K562 (cell line): Measurements from ENCODE around the gene MICALL2. TPM values are rescaled to one million over a fixed set of nuclear protein-coding genes. Genes with fewer than 3 reads are reported as not detected.

Experiments
- ETV6 ChIP-seq, 3 experiments: fragments of 150-350 bp in 1 of 3; sonication (generic) in 1 of 3; formaldehyde crosslinking in 1 of 3; IDR thresholded peaks; 2 replicates each; pipeline versions ENCODE4 v1.6.1 to v1.8.0; 2014 to 2022; ENCODE audit warnings: borderline replicate concordance in 2 of 3, low read depth in 2 of 3, antibody characterized with exemption in 1 of 3, low read length in 1 of 3, mild to moderate bottlenecking in 1 of 3, missing genetic modification reagents in 1 of 3
- HLTF ChIP-seq: fragments of 450-650 bp; IDR thresholded peaks from 2 replicates; pipeline ENCODE4 v1.6.1; 2016
- POLR2H ChIP-seq: IDR thresholded peaks from 2 replicates; pipeline ENCODE4 v1.6.1; 2016; ENCODE audit warnings: missing genetic modification characterization, low read depth, mild to moderate bottlenecking, control low read depth, missing compliant biosample characterization, moderate library complexity
- PURB ChIP-seq: sonication (generic); formaldehyde crosslinking; IDR thresholded peaks from 2 replicates; pipeline ENCODE4 v1.9.0; 2021; ENCODE audit warnings: low read depth, mild to moderate bottlenecking, missing genetic modification reagents
- SIN3B ChIP-seq: fragments of 450-650 bp; IDR thresholded peaks from 2 replicates; pipeline ENCODE4 v1.6.1; 2017; ENCODE audit warnings: low read depth, mild to moderate bottlenecking, moderate library complexity
- ZNF121 ChIP-seq: sonication (generic); formaldehyde crosslinking; conservative IDR thresholded peaks from 2 replicates; pipeline ENCODE4 v1.8.0; 2022; ENCODE audit warnings: missing genetic modification reagents
- ZNF124 ChIP-seq: sonication (generic); formaldehyde crosslinking; IDR thresholded peaks from 2 replicates; pipeline ENCODE4 v1.8.1; 2022; ENCODE audit warnings: missing genetic modification reagents
- polyA plus RNA-seq, 8 experiments: library from polyadenylated mRNA; depleted of rRNA in 4 of 8; stranded (reverse) in 5 of 8; unstranded in 3 of 8; fragments of >200 nt; fragmentation: Nextera tagmentation in 2 of 8; fragmentation: Illumina TruSeq in 1 of 8; extraction: Ambion mirVana in 2 of 8; extraction: Trizol in 1 of 8; gene quantifications; 2 replicates each; pipeline versions ENCODE4 v1.2.1 to v1.2.3, GENCODE V29; 2011 to 2014; ENCODE audit warnings: inconsistent platforms in 1 of 8, missing spikeins in 1 of 8
- total RNA-seq, 7 experiments: library from RNA; depleted of rRNA in 6 of 7; stranded (reverse); fragments of >200 nt in 6 of 7; fragmentation: Illumina TruSeq in 2 of 7; extraction: Trizol in 2 of 7; gene quantifications; 2 replicates each; pipeline versions ENCODE4 v1.2.1 to v1.2.3, GENCODE V29; 2011 to 2021; ENCODE audit warnings: low replicate concordance in 1 of 7
- TF ChIP-seq, protein P1 (sequence below), 2 experiments: IDR thresholded peaks; 2 replicates each; pipeline ENCODE4 v1.6.1; 2012; ENCODE audit warnings: improper control_type of control experiment in 2 of 2, low read depth in 2 of 2, low read length in 2 of 2, borderline replicate concordance in 1 of 2
- TF ChIP-seq, protein P2 (sequence below): fragments of 450-650 bp; conservative IDR thresholded peaks from 2 replicates; pipeline ENCODE4 v1.6.1; 2016; ENCODE audit warnings: missing genetic modification characterization, low read depth, mild to moderate bottlenecking, missing compliant biosample characterization, moderate library complexity
- TF ChIP-seq, protein P3 (sequence below): fragments of 250-450 bp; sonication (Bioruptor Pico); IDR thresholded peaks from 2 replicates; pipeline ENCODE4 v1.9.0; 2021; ENCODE audit warnings: mild to moderate bottlenecking, inconsistent platforms
- TF ChIP-seq, protein P4 (sequence below): sonication (generic); formaldehyde crosslinking; IDR thresholded peaks from 2 replicates; pipeline ENCODE4 v1.8.0; 2023; ENCODE audit warnings: missing genetic modification reagents, mild to moderate bottlenecking, borderline replicate concordance
- TF ChIP-seq, protein P5 (sequence below): fragments of 450-650 bp; formaldehyde crosslinking; IDR thresholded peaks from 2 replicates; pipeline ENCODE4 v1.4.0; 2022; ENCODE audit warnings: missing genetic modification characterization

The MICALL2 gene
- total and polyA plus RNA-seq, 9 of the 15 experiments (the other 6 are each of a cell fraction or from before 2014, with no cell fraction given), result 1.8 to 103 (median 17.0) TPM

DNA sequence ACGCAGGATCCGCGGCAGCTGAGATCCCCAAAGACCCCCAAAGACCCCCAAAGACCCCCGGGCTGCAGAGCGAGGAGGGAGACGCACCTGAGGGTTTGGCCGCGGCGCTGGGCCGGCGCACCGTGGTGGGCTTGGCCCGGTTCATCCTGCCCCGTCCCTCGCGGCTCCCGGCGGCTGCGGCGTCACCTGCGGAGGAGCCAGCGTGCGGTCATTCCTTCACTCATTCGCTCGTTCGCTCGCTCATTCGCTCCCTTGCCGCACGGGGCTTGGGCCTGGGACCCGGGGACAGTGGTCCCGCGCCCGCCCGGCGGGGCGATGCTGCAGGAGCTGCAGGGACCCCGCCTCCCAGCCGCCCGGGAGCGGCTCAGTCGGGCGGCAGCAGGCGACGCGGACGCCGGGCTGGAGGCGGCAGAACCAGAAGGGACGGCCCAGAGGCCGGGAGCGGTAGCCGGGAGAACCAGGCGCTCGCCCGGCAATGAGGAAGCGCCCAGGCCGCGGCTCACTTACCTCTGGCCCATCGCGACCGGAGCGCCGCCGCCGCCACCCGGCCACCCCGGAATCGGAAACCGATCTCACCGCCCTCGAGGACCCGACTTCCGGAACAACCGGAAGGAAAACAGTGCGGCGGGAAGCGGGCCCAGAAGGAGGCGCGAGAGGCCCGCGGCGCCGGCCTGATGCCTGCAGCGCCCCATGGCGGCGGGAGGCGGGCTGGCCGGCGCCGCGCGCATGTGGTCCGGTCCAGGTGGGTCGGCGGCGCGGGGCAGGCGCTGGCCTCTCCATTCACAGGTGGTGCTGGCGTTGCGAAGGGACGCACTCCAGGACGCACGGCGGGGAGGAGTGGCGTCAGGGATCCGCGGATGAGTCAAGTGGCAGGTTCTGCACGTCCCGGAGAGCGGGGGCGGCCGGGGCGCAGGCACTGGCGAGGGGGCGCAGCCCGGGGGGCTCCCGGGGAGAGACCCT is 44.8 kb upstream of the MICALL2 start, which contains the start of gene INTS1 (continued):
- TF ChIP-seq, protein P1, sequence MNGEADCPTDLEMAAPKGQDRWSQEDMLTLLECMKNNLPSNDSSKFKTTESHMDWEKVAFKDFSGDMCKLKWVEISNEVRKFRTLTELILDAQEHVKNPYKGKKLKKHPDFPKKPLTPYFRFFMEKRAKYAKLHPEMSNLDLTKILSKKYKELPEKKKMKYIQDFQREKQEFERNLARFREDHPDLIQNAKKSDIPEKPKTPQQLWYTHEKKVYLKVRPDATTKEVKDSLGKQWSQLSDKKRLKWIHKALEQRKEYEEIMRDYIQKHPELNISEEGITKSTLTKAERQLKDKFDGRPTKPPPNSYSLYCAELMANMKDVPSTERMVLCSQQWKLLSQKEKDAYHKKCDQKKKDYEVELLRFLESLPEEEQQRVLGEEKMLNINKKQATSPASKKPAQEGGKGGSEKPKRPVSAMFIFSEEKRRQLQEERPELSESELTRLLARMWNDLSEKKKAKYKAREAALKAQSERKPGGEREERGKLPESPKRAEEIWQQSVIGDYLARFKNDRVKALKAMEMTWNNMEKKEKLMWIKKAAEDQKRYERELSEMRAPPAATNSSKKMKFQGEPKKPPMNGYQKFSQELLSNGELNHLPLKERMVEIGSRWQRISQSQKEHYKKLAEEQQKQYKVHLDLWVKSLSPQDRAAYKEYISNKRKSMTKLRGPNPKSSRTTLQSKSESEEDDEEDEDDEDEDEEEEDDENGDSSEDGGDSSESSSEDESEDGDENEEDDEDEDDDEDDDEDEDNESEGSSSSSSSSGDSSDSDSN (IDR thresholded peaks at IDR 0.05; ENCODE audit: borderline replicate concordance in 1 of 2, low read depth in 2 of 2, low read length in 2 of 2), result no peak
- no peak for TF ChIP-seq ZNF124 (CRISPR knock-in tag)
- TF ChIP-seq HLTF, result no peak
- peak; percentile 95 for TF ChIP-seq SIN3B
- TF ChIP-seq, protein P2, sequence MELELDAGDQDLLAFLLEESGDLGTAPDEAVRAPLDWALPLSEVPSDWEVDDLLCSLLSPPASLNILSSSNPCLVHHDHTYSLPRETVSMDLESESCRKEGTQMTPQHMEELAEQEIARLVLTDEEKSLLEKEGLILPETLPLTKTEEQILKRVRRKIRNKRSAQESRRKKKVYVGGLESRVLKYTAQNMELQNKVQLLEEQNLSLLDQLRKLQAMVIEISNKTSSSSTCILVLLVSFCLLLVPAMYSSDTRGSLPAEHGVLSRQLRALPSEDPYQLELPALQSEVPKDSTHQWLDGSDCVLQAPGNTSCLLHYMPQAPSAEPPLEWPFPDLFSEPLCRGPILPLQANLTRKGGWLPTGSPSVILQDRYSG (tag), result no peak
- TF ChIP-seq, protein P3, sequence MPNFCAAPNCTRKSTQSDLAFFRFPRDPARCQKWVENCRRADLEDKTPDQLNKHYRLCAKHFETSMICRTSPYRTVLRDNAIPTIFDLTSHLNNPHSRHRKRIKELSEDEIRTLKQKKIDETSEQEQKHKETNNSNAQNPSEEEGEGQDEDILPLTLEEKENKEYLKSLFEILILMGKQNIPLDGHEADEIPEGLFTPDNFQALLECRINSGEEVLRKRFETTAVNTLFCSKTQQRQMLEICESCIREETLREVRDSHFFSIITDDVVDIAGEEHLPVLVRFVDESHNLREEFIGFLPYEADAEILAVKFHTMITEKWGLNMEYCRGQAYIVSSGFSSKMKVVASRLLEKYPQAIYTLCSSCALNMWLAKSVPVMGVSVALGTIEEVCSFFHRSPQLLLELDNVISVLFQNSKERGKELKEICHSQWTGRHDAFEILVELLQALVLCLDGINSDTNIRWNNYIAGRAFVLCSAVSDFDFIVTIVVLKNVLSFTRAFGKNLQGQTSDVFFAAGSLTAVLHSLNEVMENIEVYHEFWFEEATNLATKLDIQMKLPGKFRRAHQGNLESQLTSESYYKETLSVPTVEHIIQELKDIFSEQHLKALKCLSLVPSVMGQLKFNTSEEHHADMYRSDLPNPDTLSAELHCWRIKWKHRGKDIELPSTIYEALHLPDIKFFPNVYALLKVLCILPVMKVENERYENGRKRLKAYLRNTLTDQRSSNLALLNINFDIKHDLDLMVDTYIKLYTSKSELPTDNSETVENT (CRISPR knock-in tag), result peak; percentile 96
- TF ChIP-seq, protein P4, sequence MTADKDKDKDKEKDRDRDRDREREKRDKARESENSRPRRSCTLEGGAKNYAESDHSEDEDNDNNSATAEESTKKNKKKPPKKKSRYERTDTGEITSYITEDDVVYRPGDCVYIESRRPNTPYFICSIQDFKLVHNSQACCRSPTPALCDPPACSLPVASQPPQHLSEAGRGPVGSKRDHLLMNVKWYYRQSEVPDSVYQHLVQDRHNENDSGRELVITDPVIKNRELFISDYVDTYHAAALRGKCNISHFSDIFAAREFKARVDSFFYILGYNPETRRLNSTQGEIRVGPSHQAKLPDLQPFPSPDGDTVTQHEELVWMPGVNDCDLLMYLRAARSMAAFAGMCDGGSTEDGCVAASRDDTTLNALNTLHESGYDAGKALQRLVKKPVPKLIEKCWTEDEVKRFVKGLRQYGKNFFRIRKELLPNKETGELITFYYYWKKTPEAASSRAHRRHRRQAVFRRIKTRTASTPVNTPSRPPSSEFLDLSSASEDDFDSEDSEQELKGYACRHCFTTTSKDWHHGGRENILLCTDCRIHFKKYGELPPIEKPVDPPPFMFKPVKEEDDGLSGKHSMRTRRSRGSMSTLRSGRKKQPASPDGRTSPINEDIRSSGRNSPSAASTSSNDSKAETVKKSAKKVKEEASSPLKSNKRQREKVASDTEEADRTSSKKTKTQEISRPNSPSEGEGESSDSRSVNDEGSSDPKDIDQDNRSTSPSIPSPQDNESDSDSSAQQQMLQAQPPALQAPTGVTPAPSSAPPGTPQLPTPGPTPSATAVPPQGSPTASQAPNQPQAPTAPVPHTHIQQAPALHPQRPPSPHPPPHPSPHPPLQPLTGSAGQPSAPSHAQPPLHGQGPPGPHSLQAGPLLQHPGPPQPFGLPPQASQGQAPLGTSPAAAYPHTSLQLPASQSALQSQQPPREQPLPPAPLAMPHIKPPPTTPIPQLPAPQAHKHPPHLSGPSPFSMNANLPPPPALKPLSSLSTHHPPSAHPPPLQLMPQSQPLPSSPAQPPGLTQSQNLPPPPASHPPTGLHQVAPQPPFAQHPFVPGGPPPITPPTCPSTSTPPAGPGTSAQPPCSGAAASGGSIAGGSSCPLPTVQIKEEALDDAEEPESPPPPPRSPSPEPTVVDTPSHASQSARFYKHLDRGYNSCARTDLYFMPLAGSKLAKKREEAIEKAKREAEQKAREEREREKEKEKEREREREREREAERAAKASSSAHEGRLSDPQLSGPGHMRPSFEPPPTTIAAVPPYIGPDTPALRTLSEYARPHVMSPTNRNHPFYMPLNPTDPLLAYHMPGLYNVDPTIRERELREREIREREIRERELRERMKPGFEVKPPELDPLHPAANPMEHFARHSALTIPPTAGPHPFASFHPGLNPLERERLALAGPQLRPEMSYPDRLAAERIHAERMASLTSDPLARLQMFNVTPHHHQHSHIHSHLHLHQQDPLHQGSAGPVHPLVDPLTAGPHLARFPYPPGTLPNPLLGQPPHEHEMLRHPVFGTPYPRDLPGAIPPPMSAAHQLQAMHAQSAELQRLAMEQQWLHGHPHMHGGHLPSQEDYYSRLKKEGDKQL (CRISPR knock-in tag), result no peak
- TF ChIP-seq PURB (CRISPR knock-in tag), result no peak
- TF ChIP-seq, protein P5, sequence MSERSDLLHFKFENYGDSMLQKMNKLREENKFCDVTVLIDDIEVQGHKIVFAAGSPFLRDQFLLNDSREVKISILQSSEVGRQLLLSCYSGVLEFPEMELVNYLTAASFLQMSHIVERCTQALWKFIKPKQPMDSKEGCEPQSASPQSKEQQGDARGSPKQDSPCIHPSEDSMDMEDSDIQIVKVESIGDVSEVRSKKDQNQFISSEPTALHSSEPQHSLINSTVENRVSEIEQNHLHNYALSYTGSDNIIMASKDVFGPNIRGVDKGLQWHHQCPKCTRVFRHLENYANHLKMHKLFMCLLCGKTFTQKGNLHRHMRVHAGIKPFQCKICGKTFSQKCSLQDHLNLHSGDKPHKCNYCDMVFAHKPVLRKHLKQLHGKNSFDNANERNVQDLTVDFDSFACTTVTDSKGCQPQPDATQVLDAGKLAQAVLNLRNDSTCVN, result no peak
- TF ChIP-seq POLR2H (tag), result no peak
- 0 out of 2 replicates have a peak, but pooled peaks have one; percentile 13 for TF ChIP-seq ZNF121 (CRISPR knock-in tag)
- TF ChIP-seq ETV6 (IDR thresholded peaks at IDR 0.05; ENCODE audit: borderline replicate concordance in 1 of 2, low read depth in 2 of 2, low read length in 1 of 2), result peak; percentile 61 to 75; a peak in 1 of 4 replicates
- TF ChIP-seq ETV6 (CRISPR knock-in tag; IDR thresholded peaks at IDR 0.05; ENCODE audit: borderline replicate concordance), result no peak
